ENCODE results near the gene ETFDH. TPM values are rescaled to one million over a fixed set of nuclear protein-coding genes. Genes with fewer than 3 reads are reported as not detected.
A peak's percentile ranks its signal among the peaks of the same experiment; 100 is the strongest.
"Not testable (repeated sequence)": the region's sequence is repeated elsewhere in the genome, so short reads cannot be mapped to it uniquely, and the experiment has no call there.

ETFDH gene
- 30.4 TPM for total RNA-seq

DNA sequence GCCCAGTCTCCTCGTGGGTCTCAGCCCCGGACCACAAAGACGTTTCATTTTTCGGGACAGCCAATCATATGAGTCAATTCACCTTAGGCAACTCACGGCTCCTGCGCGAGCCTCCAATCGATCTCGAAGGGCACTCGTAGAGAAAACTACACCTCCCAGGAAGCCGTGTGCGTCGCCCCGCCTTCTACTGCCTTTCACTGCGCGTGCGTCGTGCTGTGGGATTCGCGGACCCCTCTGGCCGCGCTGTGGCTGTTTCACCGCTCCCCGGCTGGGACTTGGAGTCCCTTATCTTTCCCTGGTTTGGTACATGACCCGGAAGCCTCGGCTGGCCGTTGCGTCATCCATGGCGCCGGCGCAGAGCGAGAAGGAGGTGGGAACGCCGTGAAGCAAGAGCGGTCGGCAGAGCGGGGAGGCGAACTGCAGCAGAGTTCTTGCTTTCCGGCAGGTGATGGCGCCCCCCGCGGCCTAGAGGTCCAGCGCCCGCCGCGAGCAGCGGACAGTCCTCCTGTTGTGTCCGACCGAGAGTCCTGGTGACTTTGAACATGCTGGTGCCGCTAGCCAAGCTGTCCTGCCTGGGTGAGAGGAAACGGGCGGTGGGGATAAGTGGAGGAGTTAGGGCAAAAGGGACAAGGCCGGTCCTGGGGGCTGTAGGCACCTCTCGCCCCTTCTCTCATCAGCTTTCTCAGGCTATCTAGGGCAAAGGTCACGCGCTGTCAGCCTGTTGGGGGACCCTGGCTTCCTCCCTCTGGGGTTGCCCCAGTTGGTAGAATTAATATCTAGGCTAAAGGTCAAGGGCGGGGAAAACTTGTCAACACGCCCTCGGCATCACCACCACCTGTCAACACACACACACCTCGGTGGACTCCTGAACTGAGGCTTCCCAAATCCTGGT is at the start of gene ETFDH:
Gene ETFDH, plus strand, starts transcription at position 382 of the 892 bp plus-strand sequence. Its CDS starts 161 bp downstream, at position 543.
- peak; percentile 98 for ATAC-seq

DNA sequence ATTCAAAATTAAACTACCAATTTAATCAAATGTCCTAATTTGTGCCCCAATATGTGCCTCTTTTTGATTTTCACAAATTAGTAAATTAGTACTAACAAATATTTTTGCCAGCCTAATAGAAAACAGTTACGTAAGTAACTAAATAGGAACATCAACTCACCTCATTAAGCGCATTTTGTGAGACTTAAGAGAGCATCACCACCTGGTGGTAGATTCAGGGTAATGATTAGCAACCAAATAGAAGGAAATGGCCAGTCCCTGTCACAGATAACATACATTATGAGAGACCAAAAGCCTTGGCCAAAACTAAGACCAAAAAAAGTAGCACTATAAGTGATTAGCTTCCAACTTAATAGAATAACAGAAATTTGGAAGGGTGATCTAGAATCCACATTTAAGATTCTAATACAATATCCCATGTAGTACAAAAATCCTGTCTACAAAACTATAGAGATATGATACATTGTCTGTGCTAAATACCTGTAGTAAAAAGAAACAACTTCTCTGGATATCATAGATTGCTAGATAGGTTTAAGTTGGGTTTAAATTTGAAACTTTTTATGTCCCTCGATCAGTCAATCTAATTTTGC is 47.1 kb upstream of the ETFDH start:
- peak; percentile 48 for ATAC-seq

DNA sequence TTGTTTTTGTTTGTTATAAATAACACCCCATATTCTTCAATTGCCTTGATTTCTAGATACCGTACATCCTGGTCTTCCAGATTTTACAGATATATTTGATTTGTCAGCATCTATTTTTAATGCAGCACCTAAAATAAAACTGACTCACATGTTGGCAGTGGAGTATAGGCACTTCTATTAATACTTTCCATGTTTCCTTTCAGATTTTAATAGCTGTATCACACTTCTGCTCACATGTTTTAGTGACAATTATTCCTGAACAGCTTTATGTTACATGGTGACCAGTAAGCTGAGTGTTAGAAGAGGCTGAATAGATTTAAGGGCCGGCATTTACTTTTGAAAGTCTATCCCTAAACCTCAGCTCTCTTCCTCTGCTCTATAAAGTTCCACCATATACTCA is 46.6 kb upstream of the ETFDH start:
- no peak for ATAC-seq

DNA sequence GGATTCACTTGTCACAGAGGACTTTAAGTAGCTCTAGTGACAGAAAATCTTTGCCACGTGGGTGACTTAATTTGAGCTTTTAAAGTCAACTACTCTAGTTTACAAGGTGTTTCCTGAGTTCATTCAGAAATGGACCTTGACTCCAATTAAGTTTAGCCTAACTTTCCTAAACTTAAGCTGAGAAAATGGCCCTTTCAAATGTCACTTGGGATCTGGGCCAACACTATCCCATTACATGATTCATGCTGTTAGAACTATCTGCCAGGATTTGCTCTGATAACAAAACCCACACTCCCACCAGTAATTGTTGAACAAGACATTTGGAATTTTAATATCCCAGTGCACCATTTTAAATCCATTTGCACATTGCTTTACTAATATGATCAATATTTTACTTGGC is 41.2 kb upstream of the ETFDH start:
- ATAC-seq, result no peak

DNA sequence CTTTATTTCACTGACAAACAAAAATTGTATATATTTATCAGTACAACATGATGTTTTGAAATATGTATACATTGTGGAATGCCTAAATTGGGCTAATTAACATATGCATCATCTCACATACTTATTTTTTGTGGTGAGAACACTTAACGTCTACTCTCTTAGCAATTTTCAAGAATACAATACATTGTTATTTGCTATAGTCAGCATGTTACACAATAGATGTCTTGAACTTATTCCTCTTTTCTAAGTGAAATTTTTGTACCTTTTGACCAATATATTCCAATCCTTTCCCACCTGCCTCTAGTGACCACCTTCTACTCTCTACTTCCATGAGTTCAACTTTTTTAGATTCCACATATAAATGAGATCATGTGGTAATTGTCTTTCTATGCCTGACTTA is 35.5 kb upstream of the ETFDH start:
- ATAC-seq, result no peak

DNA sequence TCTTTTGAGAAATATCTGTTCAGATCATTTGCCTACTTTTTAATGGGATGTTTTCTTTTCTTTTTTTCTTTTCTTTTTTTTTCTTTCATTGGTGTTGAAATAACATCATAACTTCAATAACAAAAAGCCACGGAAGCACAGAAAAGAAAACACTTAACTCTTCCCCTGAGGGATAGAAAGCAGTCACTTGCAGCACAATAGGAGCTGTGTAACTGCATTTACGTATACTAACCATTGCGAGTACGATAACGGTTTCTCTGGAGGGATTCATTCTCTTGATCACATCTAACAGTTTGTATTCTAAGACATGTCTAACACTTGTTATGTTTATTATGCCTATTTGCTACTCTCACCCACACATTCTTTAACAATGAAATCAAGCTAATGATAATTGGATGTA is 27.7 kb upstream of the ETFDH start:
- ATAC-seq, result no peak

DNA sequence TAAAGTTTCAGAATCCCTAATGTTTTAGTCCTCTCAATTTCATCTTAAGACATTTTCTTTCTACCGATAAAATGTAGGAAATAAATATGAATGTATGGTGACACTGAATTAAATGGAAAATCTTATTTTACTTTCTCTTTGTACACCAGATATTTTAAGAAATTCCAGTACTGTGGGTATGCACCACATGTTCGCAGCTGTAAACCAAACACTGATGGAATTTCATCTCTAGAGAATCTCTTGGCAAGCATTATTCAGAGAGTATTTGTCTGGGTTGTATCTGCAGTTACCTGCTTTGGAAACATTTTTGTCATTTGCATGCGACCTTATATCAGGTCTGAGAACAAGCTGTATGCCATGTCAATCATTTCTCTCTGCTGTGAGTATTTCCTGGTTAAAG is 27.3 kb upstream of the ETFDH start:
- ATAC-seq, result no peak

DNA sequence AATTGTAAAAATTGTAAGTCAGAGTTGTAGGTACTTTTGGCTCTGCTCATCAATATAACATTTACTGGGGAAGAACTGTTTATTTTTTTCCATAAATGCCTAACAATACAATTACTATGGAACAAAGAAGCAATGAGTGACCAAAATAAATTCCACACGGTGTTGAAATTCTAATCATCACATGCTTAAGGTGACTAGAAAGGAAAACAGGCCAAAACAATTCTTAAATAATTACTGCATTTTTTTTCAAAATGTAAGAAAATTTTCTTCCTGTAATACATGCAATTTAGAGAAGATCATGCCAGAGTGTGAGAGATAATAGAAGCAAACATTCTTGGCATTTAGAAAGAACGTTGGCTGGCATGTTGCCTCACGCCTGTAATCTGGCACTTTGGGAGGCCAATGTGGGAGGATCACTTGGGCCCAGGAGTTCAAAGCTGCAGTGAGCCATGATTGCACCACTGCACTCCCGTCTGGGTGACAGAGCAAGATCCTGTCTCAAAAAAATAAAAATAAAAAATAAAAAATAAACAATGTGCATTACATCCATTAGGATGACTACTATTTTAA is 22.9 kb upstream of the ETFDH start:
- ATAC-seq, result no peak

DNA sequence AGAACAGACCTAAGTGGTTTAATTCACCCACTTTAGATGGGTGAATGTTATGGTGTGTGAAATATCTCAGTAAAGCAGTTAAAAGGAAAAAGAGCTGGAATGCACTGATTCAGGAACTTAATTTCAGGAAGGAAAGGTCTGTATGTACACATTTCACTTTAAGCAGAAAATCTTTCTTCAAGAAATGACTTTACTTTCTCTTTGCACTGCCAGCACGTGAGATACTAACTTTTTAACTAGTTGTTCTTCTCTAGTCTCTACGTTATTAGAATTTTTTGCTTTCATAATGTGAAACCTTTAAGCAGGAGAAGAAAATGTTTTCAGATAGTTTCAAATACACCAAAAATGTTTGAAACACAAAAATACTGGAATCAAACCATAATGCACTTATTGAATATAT is 19.2 kb upstream of the ETFDH start:
- no peak for ATAC-seq

DNA sequence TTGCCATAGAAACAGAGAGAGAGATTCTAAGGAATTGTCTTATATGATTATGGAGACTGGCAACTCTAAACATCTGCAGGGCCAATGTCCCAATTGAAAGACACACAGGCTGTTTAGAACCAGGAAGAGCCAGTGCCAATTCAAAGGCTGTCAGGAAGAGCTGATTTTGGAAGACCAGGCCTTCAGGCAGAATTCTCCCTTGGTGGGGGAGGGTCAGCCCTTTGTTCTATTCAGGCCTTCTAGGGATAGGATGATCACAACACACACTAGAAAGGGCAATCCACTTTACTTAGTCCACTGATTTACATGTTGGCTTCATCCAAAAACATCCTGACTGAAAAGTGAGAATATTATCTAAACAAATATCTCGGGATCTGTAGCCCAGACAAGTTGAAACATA is 15.7 kb upstream of the ETFDH start:
- ATAC-seq, result no peak

DNA sequence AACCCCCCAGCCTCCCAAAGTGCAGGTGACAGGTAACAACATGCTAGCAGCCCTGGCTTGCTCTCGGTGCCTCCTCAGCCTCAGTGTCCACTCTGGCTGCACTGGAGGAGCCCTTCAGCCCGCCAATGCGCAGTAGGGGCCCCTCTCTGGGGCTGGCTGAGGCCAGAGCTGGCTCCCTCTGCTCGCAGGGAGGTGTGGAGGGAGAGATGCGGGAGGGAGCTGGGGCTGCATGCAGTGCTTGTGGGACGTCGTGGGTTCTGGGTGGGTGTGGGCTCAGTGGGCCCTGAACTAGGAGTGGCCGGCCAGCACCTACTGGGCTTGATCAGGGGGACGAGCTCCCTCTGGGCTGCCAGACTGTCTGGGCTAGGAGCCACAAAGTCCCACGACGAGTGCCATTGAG is 14.8 kb upstream of the ETFDH start:
- ATAC-seq, result no peak

DNA sequence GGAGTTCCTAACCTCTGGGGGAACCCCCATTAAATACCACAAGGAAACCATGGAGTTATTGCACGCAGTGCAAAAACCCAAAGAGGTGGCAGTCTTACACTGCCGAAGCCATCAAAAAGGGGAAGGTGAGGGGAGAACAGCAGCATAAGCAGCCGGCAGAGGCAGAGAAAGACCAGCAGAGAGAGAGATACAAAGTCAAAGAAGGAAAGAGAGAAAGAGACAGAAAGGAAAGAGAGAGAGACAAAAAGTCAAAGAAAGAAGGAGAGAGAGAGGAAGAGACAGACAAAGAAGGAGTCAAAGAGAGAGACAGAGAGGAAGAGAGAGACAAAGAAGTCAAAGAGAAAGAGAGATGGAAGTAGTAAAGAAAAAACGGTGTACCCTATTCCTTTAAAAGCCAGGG is 8.8 kb upstream of the ETFDH start:
- not testable (repeated sequence) for ATAC-seq

DNA sequence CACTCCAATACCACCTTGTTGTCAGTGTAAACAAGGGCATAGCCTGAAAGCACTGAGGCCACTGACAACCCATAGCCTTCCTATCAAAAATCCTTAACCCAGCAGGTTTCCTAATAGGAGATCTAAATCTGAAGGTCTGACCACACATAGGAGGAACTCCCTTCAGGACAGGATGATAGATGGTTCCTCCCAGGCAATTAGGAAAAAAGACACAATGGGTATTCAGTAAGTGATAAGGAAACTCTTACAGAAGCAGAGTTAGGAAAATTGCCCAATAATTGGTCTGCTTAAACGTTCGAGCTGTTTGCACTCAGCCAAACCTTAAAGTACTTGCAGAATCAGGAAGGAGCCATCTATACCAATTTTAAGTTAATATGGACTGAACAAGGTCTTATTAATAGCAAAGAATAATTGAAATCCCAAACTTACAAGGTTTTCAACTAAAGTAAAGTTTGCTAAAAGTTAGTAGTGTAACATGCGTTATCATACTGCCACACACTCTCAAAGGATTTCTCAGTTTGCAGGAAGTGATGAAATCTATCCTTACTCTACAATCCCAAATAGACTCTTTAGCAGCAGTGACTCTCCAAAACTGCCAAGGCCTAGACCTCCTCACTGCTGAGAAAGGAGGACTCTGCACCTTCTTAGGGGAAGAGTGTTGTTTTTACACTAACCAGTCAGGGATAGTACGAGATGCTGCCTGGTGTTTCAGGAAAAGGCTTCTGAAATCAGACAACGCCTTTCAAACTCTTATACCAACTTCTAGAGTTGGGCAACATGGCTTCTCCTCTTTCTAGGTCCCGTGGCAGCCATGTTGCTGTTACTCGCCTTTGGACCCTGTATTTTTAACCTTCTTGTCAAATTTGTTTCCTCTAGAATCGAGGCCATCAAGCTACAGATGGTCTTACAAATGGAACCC is 8.1 kb upstream of the ETFDH start:
- not testable (repeated sequence) for ATAC-seq

DNA sequence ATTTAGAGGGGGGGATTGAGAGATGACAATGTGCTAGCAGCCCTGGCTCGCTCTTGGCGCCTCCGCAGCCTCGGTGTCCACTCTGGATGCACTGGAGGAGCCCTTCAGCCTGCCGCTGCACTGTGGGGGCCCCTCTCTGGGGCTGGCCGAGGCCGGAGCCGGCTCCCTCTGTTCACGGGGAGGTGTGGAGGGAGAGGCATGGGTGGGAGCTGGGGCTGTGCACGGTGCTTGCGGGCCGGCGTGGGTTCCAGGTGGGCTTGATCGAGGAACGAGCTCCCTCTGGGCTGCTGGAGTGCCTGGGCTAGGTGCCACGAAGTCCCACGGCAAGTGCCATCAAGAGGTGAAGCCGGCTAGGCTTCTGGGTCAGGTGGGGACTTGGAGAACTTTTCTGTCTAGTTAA is 7.3 kb upstream of the ETFDH start:
- ATAC-seq, result no peak

DNA sequence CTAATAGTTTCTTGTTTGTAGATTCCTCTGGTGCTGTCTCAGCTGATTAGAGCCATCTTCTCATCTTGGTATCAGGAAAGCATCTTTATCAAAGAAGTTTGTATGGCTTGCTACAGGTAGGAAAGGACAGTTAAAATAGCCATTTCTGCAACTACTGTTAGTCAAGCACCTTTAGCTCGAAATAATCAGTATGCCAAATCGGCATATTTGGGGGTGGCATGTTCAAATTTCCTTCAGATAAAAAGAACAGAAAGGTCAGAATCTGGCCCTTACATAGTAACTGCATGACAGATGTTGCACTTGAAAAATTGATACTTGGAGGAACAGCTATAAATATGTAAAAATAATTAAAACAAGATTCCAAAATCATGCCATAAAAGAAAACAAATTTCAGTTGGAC is 5.2 kb upstream of the ETFDH start:
- ATAC-seq, result no peak

DNA sequence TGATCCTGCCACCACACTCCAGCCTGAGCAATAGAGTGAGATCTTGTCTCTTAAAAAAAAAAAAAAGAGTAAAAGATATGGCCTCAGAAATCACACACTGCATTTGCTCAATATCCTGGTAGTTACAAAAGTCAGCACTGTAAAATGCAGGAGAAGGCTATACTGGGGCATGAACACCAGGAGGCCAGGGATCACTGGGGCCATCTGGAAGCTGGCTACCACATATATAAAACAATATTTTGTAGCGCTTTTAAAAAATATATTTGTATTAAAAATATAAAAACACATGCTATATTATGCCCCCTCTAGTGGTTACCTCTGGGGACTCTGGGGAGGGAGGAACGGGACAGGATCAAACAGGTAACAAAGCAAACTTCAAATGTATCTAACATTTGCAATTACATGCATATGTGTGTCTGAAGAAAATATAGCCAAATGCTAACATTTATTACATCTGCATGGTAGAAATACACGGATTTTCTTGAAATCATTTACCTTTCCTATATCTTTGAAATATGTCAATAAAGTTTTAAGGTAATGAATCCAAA is 4.4 kb upstream of the ETFDH start:
- no peak for ATAC-seq

DNA sequence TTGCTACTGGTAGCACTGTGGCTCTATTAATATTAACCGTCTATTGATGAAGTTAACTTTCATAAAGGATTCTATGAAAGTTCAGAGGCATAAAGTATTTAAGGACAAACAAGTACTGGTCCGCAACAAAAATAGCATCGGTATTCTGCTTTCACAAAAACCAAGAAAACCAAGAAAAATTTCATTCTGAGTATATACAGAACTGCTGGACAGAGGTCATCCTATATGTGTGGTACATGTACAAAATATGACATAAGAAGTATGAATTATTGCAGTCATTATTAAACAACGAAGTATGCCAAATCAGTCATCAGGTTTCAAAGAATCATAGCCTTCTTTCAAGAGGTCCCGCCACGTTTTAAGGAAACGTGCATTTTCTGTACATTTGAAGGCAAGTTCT is 2.8 kb upstream of the ETFDH start:
- no peak for ATAC-seq

DNA sequence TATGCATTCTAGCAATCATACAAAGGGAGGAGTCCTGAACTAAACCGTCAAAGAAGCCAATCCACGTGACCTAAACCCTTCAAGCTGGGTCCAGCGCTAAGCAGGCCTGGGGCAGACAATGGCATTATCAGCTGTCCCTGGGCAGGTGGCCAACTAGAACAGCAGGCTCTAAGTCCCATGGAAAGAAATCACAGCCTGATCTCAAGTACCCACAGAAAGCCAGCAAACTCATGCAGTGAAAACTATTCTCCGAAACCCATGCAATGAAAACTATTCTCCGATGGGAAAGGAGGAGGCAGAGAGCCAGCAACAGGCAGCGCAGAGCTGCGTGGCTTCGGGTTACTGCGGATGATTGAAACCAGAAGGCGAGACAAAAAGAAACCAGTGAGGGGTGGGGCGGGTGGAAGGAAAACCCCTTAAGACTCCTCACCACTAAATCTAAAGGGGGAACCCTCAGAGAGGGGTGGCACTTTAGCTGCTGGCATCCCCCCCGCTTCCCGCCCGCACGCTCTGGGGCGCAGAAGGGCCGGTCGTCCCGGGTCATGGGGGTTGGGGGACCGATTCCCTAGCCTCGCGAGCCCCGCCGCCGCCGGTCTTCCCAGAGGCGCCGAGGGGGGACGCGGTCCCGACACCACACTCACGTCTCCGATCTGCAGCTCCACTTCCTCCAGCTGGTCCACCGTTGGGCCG is 976 bp upstream of the ETFDH start:
- ATAC-seq, result peak; percentile 2

DNA sequence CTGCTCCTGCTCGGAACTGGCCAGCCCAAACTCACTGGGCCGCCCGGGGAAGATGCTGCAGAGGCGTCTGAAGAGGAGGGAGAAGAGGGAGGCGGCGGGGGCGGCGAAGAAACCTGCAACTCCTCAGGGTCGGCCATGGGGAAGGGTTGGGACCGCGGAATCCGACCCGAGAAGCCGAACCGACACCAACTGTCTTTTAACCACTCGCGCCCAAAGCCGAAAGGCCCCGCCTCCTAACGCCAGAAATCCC is 506 bp upstream of the ETFDH start, which contains the start of gene C4orf46:
Gene C4orf46, minus strand, starts transcription at position 223 of the 250 bp plus-strand sequence. Its CDS starts 86 bp downstream, at position 137.
- no peak for ATAC-seq

DNA sequence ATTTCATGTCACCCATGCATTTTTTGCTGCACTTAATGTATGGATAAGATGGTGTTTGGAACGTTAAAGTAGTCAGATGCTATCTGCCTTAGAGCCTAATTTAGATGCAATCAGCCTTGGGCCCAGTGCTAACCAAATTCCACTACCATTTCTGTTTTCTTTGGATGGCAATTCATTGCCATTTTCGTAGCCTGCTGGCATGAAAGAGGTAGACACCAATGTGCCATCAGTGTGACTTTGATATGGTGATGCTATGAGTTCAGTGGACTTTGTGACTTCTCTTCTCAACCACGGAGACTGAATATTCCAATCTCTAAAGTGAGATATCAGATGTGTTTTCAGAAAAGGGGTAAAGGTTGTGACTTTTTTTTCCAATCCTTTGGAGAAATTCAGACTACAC is 1.5 kb downstream of the ETFDH start:
- no peak for ATAC-seq

DNA sequence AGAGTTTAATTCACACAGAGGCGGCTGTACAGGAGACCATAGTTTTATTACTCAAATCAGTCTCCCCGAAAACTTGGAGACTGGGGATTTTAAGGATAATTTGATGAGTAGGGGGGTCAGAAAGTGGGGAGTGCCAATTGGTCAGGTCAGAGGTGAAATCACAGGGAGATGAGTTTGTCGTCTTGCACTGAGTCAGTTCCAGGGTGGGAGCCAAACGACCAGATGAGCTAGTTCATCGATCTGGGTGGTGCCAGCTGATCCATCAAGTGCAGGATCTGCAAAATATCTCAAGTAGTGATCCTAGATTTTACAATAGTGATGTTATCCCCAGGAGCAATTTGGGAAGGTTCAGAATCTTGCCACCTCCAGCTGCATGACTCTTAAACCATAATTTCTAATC is 4.0 kb downstream of the ETFDH start:
- ATAC-seq, result no peak

DNA sequence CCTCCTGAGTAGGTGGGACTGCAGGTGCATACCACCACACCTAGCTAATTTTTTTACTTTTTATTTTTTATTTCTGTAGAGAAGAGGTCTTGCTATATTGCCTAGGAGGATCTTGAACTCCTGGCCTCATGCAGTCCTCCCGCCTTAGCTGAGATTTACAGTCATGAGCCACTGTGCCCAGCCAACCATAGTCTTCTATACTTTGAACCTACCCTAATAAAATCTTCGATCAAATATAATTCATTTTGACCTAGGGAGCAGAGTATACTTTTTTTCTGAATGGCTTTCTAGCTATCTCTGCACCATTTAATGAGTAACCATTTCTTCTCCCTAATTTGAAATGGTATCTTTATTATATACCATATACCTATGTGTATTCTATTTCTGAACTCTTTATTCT is 6.7 kb downstream of the ETFDH start:
- no peak for ATAC-seq

Measured in esophagus mucosa (tissue), 1 donor.